D721Med (cell line): ENCODE measurements around the gene TFDP3.

Experiments used
- DNase-seq: peaks from one replicate; pipeline ENCODE4 v3.0.0; 2011; ENCODE audit warnings: low spot score; ENCODE audit not compliant: insufficient read length
- FAIRE-seq: peaks from 2 replicates; lab custom pipeline; 2011; peaks lifted over from hg19 to GRCh38; lab: Jason Lieb, UNC
- CTCF ChIP-seq: IDR thresholded peaks from 2 replicates; pipeline ENCODE4 v1.5.1; 2012; ENCODE audit warnings: mild to moderate bottlenecking, control low read depth; ENCODE audit not compliant: insufficient read depth; ENCODE audit errors: missing control alignments

The TFDP3 gene

GRCh38 chrX:133177202-133177601, 41.0 kb downstream of the TFDP3 start:
- no peak for DNase-seq
- FAIRE-seq, result no peak
- TF ChIP-seq CTCF, result no peak

GRCh38 chrX:133175605-133176004, 42.5 kb downstream of the TFDP3 start:
- no peak for TF ChIP-seq CTCF
- DNase-seq, result no peak
- FAIRE-seq, result no peak

GRCh38 chrX:133175162-133175561, 43.0 kb downstream of the TFDP3 start:
- FAIRE-seq (no peak), DNase-seq (no peak)
- no peak for TF ChIP-seq CTCF

- peak; percentile 40 for TF ChIP-seq CTCF
- no peak for FAIRE-seq
- DNase-seq, result no peak
These were observed 46.0 kb downstream of the TFDP3 start for GRCh38 chrX:133171962-133172708.
